Measurements from ENCODE around the gene TSPAN10. TPM values are rescaled to one million over a fixed set of nuclear protein-coding genes. Genes with fewer than 3 reads are reported as not detected.

The TSPAN10 gene
- total and polyA plus RNA-seq, 9 of the 15 experiments (the other 6 are each of a cell fraction or from before 2014, with no cell fraction given): 0.05 to 0.31 (median 0.13) TPM; not detected in 1

DNA sequence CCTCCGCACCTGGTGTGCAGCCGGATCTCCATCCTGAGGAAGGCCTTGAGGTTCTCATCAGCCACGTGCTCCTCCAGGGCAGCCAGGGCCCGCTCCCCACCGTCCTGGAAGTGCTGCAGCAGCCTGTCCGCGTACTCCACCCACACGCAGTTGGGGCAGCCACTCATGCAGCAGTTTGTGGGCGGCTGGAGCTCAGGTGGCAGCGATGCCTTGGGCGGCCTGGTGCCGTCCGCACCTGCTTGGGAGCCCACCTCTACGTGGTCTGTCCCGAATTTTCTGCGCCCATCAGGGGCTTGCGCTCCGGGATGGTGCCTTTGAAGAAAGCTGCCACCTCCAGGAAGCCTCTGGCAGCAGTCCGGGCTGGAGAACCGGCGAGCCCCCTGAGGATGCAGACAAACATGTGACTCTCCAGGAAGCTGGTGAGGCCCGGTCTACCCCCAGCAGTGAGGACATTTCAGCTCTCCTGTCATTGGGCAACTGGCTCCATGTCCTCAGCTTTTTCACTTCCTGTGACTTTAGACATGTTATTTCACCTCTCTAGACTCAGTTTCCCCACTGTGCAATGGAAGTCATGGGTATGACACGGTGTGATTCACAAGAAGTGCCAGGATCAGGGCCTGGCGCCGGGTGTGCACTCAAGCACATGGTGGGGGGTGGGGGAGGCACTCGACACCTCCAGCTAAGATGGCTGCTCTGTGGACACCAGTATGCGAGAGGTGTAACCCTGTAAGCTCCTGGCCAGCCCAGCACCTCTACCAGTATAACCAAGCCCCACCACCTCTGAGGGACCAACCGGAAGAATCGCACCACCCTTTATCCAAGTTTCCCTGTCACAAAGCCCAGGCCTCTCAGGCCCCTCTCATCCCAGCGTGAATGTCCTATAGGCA, 28.5 kb downstream of the TSPAN10 start (continued):
- TF ChIP-seq, protein P1, sequence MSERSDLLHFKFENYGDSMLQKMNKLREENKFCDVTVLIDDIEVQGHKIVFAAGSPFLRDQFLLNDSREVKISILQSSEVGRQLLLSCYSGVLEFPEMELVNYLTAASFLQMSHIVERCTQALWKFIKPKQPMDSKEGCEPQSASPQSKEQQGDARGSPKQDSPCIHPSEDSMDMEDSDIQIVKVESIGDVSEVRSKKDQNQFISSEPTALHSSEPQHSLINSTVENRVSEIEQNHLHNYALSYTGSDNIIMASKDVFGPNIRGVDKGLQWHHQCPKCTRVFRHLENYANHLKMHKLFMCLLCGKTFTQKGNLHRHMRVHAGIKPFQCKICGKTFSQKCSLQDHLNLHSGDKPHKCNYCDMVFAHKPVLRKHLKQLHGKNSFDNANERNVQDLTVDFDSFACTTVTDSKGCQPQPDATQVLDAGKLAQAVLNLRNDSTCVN (CRISPR knock-in tag; IDR thresholded peaks at IDR 0.05): no peak
- TF ChIP-seq STAT5A (IDR thresholded peaks at IDR 0.05; ENCODE audit: borderline replicate concordance, low read length): no peak
- no peak for TF ChIP-seq MAFK (IDR thresholded peaks at IDR 0.05; ENCODE audit: low read length)
- TF ChIP-seq BRF1 (IDR thresholded peaks at IDR 0.05; ENCODE audit: borderline replicate concordance, extremely low read depth, insufficient read length): no peak
- TF ChIP-seq ZNF134 (CRISPR knock-in tag; conservative IDR thresholded peaks at IDR 0.05): no peak
- TF ChIP-seq TCF3 (CRISPR knock-in tag; IDR thresholded peaks at IDR 0.05): no peak
- TF ChIP-seq SMAD4 (CRISPR knock-in tag; conservative IDR thresholded peaks at IDR 0.05): peak; percentile 91
- TF ChIP-seq ZNF830 (CRISPR knock-in tag; IDR thresholded peaks at IDR 0.05): no peak
- no peak for TF ChIP-seq ETV6 (IDR thresholded peaks at IDR 0.05; ENCODE audit: borderline replicate concordance in 1 of 2, low read depth in 2 of 2, low read length in 1 of 2)
- no peak for TF ChIP-seq ETV6 (CRISPR knock-in tag; IDR thresholded peaks at IDR 0.05; ENCODE audit: borderline replicate concordance)
- TF ChIP-seq PYGO2 (tag; IDR thresholded peaks at IDR 0.05): peak; percentile 52; the same call in 1 of the 2 replicates
- TF ChIP-seq, protein P2, sequence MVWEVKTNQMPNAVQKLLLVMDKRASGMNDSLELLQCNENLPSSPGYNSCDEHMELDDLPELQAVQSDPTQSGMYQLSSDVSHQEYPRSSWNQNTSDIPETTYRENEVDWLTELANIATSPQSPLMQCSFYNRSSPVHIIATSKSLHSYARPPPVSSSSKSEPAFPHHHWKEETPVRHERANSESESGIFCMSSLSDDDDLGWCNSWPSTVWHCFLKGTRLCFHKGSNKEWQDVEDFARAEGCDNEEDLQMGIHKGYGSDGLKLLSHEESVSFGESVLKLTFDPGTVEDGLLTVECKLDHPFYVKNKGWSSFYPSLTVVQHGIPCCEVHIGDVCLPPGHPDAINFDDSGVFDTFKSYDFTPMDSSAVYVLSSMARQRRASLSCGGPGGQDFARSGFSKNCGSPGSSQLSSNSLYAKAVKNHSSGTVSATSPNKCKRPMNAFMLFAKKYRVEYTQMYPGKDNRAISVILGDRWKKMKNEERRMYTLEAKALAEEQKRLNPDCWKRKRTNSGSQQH (CRISPR knock-in tag; IDR thresholded peaks at IDR 0.05): peak; percentile 86; the same call in 1 of the 2 replicates
- TF ChIP-seq MCM5 (IDR thresholded peaks at IDR 0.05; ENCODE audit: low read depth): no peak
- TF ChIP-seq, protein P3, sequence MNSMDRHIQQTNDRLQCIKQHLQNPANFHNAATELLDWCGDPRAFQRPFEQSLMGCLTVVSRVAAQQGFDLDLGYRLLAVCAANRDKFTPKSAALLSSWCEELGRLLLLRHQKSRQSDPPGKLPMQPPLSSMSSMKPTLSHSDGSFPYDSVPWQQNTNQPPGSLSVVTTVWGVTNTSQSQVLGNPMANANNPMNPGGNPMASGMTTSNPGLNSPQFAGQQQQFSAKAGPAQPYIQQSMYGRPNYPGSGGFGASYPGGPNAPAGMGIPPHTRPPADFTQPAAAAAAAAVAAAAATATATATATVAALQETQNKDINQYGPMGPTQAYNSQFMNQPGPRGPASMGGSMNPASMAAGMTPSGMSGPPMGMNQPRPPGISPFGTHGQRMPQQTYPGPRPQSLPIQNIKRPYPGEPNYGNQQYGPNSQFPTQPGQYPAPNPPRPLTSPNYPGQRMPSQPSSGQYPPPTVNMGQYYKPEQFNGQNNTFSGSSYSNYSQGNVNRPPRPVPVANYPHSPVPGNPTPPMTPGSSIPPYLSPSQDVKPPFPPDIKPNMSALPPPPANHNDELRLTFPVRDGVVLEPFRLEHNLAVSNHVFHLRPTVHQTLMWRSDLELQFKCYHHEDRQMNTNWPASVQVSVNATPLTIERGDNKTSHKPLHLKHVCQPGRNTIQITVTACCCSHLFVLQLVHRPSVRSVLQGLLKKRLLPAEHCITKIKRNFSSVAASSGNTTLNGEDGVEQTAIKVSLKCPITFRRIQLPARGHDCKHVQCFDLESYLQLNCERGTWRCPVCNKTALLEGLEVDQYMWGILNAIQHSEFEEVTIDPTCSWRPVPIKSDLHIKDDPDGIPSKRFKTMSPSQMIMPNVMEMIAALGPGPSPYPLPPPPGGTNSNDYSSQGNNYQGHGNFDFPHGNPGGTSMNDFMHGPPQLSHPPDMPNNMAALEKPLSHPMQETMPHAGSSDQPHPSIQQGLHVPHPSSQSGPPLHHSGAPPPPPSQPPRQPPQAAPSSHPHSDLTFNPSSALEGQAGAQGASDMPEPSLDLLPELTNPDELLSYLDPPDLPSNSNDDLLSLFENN (IDR thresholded peaks at IDR 0.05; ENCODE audit: low read depth in 2 of 2, low read length in 2 of 2): no peak
- TF ChIP-seq ZNF780A (CRISPR knock-in tag; IDR thresholded peaks at IDR 0.05): no peak
- TF ChIP-seq MCM2 (IDR thresholded peaks at IDR 0.05; ENCODE audit: low read depth): no peak
- TF ChIP-seq ARID1B (IDR thresholded peaks at IDR 0.05): no peak
- TF ChIP-seq GATAD2B (IDR thresholded peaks at IDR 0.05; ENCODE audit: borderline replicate concordance): no peak
- no peak for TF ChIP-seq NFE2 (IDR thresholded peaks at IDR 0.05; ENCODE audit: low read depth)
- peak; percentile 95 for TF ChIP-seq HDAC8 (tag; IDR thresholded peaks at IDR 0.05)
- peak; percentile 89; the same call in 1 of the 2 replicates for TF ChIP-seq KLF6 (CRISPR knock-in tag; IDR thresholded peaks at IDR 0.05; ENCODE audit: borderline replicate concordance)
- TF ChIP-seq ILK (tag; IDR thresholded peaks at IDR 0.05; ENCODE audit: borderline replicate concordance, low read depth): no peak
- TF ChIP-seq DMBX1 (CRISPR knock-in tag; IDR thresholded peaks at IDR 0.05; ENCODE audit: borderline replicate concordance): peak; percentile 97
